KMS-11 (cell line): Measurements from ENCODE around the gene CACNA2D2.

Source experiments
- H2AFZ ChIP-seq: fragments of 200-600 bp; sonication (generic); 2 replicates; pipeline ENCODE4 v1.6.1; 2016; ENCODE audit warnings: antibody characterized with exemption, mixed run types, low read depth
- H3K27ac ChIP-seq: fragments of 200-600 bp; sonication (generic); 2 replicates; pipeline ENCODE4 v1.6.1; 2016; ENCODE audit warnings: mild to moderate bottlenecking, mixed run types
- H3K27me3 ChIP-seq: fragments of 200-600 bp; sonication (generic); 2 replicates; pipeline ENCODE4 v1.6.1; 2017; ENCODE audit warnings: mild to moderate bottlenecking, low read depth, mixed run types, moderate library complexity; ENCODE audit not compliant: insufficient read depth
- H3K36me3 ChIP-seq: fragments of 200-600 bp; sonication (generic); 2 replicates; pipeline ENCODE4 v1.6.1; 2017; ENCODE audit warnings: mild to moderate bottlenecking, mixed run types; ENCODE audit not compliant: insufficient read depth
- H3K4me1 ChIP-seq: fragments of 200-600 bp; sonication (generic); 2 replicates; pipeline ENCODE4 v1.6.1; 2016; ENCODE audit warnings: mild to moderate bottlenecking, low read depth, mixed run types; ENCODE audit not compliant: poor library complexity, severe bottlenecking
- H3K4me2 ChIP-seq: fragments of 200-600 bp; sonication (generic); 2 replicates; pipeline ENCODE4 v1.7.0; 2016; ENCODE audit warnings: mild to moderate bottlenecking, mixed run types
- H3K4me3 ChIP-seq: fragments of 200-600 bp; sonication (generic); IDR thresholded peaks from 2 replicates; pipeline ENCODE4 v1.6.1; 2017; ENCODE audit warnings: low read depth, low read length, mixed read lengths; ENCODE audit not compliant: insufficient read depth
- H3K79me2 ChIP-seq: fragments of 200-600 bp; sonication (generic); 2 replicates; pipeline ENCODE4 v1.6.1; 2016; ENCODE audit warnings: low read depth, mixed run types; ENCODE audit not compliant: insufficient read depth
- H3K9ac ChIP-seq: fragments of 200-600 bp; sonication (generic); 2 replicates; pipeline ENCODE4 v1.6.1; 2016; ENCODE audit warnings: mild to moderate bottlenecking, mixed run types
- H4K20me1 ChIP-seq: fragments of 200-600 bp; sonication (generic); 2 replicates; pipeline ENCODE4 v1.6.1; 2016; ENCODE audit warnings: mild to moderate bottlenecking, mixed run types; ENCODE audit not compliant: insufficient read depth
- CTCF ChIP-seq: fragments of 200-600 bp; sonication (generic); conservative IDR thresholded peaks from 2 replicates; pipeline ENCODE4 v1.6.1; 2017; ENCODE audit warnings: low read depth, mild to moderate bottlenecking, antibody characterized with exemption, low read length, moderate library complexity, mixed read lengths

CACNA2D2 gene

GRCh38 chr3:50479523-50479922 is 23.9 kb downstream of the CACNA2D2 start:
- Histone ChIP-seq H4K20me1 (no peaks in the 10 kb centered on the region), H3K36me3 (no peaks in the 10 kb centered on the region), H3K4me1 (no peaks in the 10 kb centered on the region), H3K79me2 (no peaks in the 10 kb centered on the region), H3K27ac (no peak overlapping the region), H3K9ac (no peak overlapping the region), H3K4me2 (no peak overlapping the region), H3K4me3 (no peak overlapping the region), H2AFZ (no peak overlapping the region), H3K27me3 (no peaks in the 10 kb centered on the region)
- no peak for TF ChIP-seq CTCF

GRCh38 chr3:50478671-50479260 is 24.7 kb downstream of the CACNA2D2 start:
- H4K20me1 ChIP-seq = no peaks in the 10 kb centered on the region
- H3K4me1 ChIP-seq = no peaks in the 10 kb centered on the region
- no peak overlapping the region for H2AFZ ChIP-seq
- no peak overlapping the region for H3K9ac ChIP-seq
- no peak overlapping the region for H3K27ac ChIP-seq
- H3K4me2 ChIP-seq = no peak overlapping the region
- no peak overlapping the region for H3K4me3 ChIP-seq
- H3K79me2 ChIP-seq = no peaks in the 10 kb centered on the region
- no peaks in the 10 kb centered on the region for H3K36me3 ChIP-seq
- TF ChIP-seq CTCF = no peak
- no peaks in the 10 kb centered on the region for H3K27me3 ChIP-seq

- H3K27ac ChIP-seq = no peak overlapping the region
- no peaks in the 10 kb centered on the region for H3K79me2 ChIP-seq
- no peak for TF ChIP-seq CTCF
- H3K4me2 ChIP-seq = no peak overlapping the region
- H3K4me1 ChIP-seq = peaks cover 4% of the 10 kb centered on the region
- H3K36me3 ChIP-seq = no peaks in the 10 kb centered on the region
- H2AFZ ChIP-seq = no peak overlapping the region
- no peak overlapping the region for H3K4me3 ChIP-seq
- no peaks in the 10 kb centered on the region for H3K27me3 ChIP-seq
- H3K9ac ChIP-seq = no peak overlapping the region
- no peaks in the 10 kb centered on the region for H4K20me1 ChIP-seq
These were observed 25.4 kb downstream of the CACNA2D2 start for GRCh38 chr3:50478051-50478450.

GRCh38 chr3:50475348-50475747 is 28.1 kb downstream of the CACNA2D2 start:
- Histone ChIP-seq H3K79me2 (no peaks in the 10 kb centered on the region), H3K4me3 (no peak overlapping the region), H3K4me2 (no peak overlapping the region), H2AFZ (no peak overlapping the region), H3K4me1 (peaks cover 25% of the 10 kb centered on the region), H3K9ac (no peak overlapping the region), H3K27ac (no peak overlapping the region), H3K27me3 (no peaks in the 10 kb centered on the region), H3K36me3 (no peaks in the 10 kb centered on the region), H4K20me1 (no peaks in the 10 kb centered on the region)
- TF ChIP-seq CTCF = no peak
